Natural killer cell treated with Interleukin-12 subunit alpha and Interleukin-12 subunit beta and Interleukin-15 and Interleukin-18, amount 100 ng/mL, for 72 hours (primary cell): ENCODE data around the gene RTRAF. TPM values are rescaled to one million over a fixed set of nuclear protein-coding genes. Genes with fewer than 3 reads are reported as not detected.

Source experiments
- ATAC-seq, 2 donors: fragments of 150-1000 bp; cut with Tn5 transposase in 1 of 2; sonication (Bioruptor Pico), chemical (Tn5 transposase) in 1 of 2; 2 replicates each; pipeline ENCODE4 v1.10.0; 2021
- DNase-seq: peaks from one replicate; pipeline ENCODE4 v3.0.0; 2022; ENCODE audit warnings: low spot score
- H3K27ac Mint-ChIP-seq, 2 donors: 1 replicate in 1 of 2; 2 replicates in 1 of 2; pipeline ENCODE4 v1.8.0; 2022; ENCODE audit warnings: mixed read lengths in 2 of 2, mild to moderate bottlenecking in 1 of 2, moderate library complexity in 1 of 2
- H3K27me3 Mint-ChIP-seq, 2 donors: 1 replicate in 1 of 2; 2 replicates in 1 of 2; pipeline ENCODE4 v1.8.0; 2022; ENCODE audit warnings: mixed read lengths in 2 of 2
- H3K36me3 Mint-ChIP-seq: one replicate; pipeline ENCODE4 v1.8.0; 2022; ENCODE audit warnings: mixed read lengths
- H3K4me1 Mint-ChIP-seq, 2 donors: 1 replicate in 1 of 2; 2 replicates in 1 of 2; pipeline ENCODE4 v1.8.0; 2022; ENCODE audit warnings: low read depth in 2 of 2, mixed read lengths in 2 of 2, mild to moderate bottlenecking in 1 of 2
- H3K4me3 Mint-ChIP-seq: one replicate; pipeline ENCODE4 v1.8.0; 2022; ENCODE audit warnings: mixed read lengths
- H3K9me3 Mint-ChIP-seq: 2 replicates; pipeline ENCODE4 v1.8.0; 2022; ENCODE audit warnings: mixed read lengths
- total RNA-seq, 2 donors: library from RNA; stranded (reverse); gene quantifications; one replicate each; pipeline ENCODE4 v1.2.3, GENCODE V29; 2022

Gene RTRAF
- total RNA-seq, 2 donors from 2014 or later = 146 to 160 TPM

GRCh38 chr14:52052288-52052943, 63.1 kb downstream of the RTRAF start:
- Mint-ChIP-seq H3K4me3 (no peak overlapping the region), H3K9me3 (no peaks in the 10 kb centered on the region), H3K36me3 (no peaks in the 10 kb centered on the region), H3K4me1 (no peaks in the 10 kb centered on the region), H3K27ac (no peak overlapping the region), H3K27me3 (peaks cover 4 to 6% of the 10 kb centered on the region in 2 donors)
- DNase-seq = no peak
- ATAC-seq = no peak

DNA sequence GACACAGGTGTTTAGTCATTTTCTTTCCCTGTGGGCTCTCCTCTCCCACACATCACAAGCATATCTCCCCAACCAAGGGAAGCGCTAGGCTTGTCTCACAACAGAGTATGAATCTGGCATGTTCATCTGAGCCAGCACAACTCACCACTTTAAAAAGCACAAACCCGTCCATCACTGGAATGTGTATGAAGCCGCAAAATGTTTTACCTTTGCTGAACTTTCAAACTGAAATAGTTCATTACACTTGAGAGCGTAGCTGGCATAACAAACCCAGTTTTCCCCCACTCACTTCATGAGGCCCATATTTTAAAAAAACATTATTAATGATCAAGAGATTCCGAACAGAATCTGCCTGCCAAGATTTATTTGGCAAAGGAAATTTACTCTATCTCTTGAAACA, 63.7 kb downstream of the RTRAF start:
- DNase-seq = no peak
- Mint-ChIP-seq H3K4me1 (no peaks in the 10 kb centered on the region), H3K36me3 (no peaks in the 10 kb centered on the region), H3K9me3 (no peaks in the 10 kb centered on the region), H3K4me3 (no peak overlapping the region), H3K27me3 (peaks cover 4 to 6% of the 10 kb centered on the region in 2 donors), H3K27ac (no peak overlapping the region)
- ATAC-seq = no peak

DNA sequence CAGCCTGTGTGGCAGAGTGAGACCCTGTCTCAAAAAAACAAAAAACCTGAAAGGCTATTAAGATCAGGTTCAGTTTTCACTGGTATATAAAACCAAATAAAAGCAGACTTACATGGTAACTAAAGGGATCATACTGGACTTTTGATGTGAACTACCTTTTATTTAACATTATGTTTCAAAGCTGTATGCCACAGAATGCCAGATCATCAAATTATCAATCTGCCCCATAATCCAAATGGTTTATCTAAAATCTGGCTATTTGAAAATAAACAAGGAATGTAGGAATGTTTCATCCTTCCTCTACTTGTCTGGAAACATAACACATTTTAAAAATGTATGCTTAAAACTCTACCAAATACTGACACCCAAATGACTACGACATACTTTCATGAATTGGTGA, 65.3 kb downstream of the RTRAF start:
- H3K4me3 Mint-ChIP-seq = no peak overlapping the region
- no peaks in the 10 kb centered on the region for H3K36me3 Mint-ChIP-seq
- H3K27me3 Mint-ChIP-seq = peaks cover 6 to 7% of the 10 kb centered on the region in 2 donors
- no peaks in the 10 kb centered on the region for H3K9me3 Mint-ChIP-seq
- H3K27ac Mint-ChIP-seq = no peak overlapping the region
- H3K4me1 Mint-ChIP-seq = no peaks in the 10 kb centered on the region
- ATAC-seq = no peak
- DNase-seq = no peak

GRCh38 chr14:52055167-52055566, 65.8 kb downstream of the RTRAF start:
- DNase-seq (no peak), ATAC-seq (no peak)
- Mint-ChIP-seq H3K27ac (no peak overlapping the region), H3K27me3 (peaks cover 6 to 10% of the 10 kb centered on the region in 2 donors), H3K9me3 (no peaks in the 10 kb centered on the region), H3K36me3 (no peaks in the 10 kb centered on the region), H3K4me1 (no peaks in the 10 kb centered on the region), H3K4me3 (no peak overlapping the region)

GRCh38 chr14:52058341-52058740, 69.0 kb downstream of the RTRAF start:
- Mint-ChIP-seq H3K4me3 (no peak overlapping the region), H3K36me3 (no peaks in the 10 kb centered on the region), H3K9me3 (no peaks in the 10 kb centered on the region), H3K27ac (no peak overlapping the region), H3K4me1 (no peaks in the 10 kb centered on the region), H3K27me3 (peaks cover 16% of the 10 kb centered on the region in 2 donors)
- ATAC-seq = no peak
- DNase-seq = no peak

DNA sequence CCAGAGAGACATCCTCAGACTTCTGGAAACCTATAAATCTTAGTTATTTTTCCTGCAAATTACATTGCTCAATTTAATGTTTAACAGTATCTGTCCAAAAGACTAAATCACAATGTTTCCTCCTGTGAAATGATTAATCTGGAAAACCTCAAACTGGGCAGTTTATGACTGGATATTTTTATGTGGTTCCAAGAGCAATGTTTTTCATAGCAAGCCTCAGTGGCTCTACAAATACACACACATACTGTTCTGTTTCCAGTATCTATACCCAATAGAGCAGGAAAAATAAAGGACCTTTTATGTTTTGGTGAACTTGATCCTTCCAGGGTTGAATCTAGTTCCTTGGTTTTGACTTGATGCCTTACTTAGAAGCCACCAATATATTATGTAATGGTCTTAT, 70.3 kb downstream of the RTRAF start:
- Mint-ChIP-seq H3K9me3 (no peaks in the 10 kb centered on the region), H3K27ac (no peak overlapping the region), H3K4me3 (no peak overlapping the region), H3K27me3 (peaks cover 16 to 20% of the 10 kb centered on the region in 2 donors), H3K4me1 (peaks cover 0 to 5% of the 10 kb centered on the region in 2 donors), H3K36me3 (no peaks in the 10 kb centered on the region)
- ATAC-seq (no peak), DNase-seq (no peak)

- ATAC-seq (no peak), DNase-seq (no peak)
- no peak overlapping the region for H3K4me3 Mint-ChIP-seq
- peaks cover 13 to 16% of the 10 kb centered on the region in 2 donors for H3K27me3 Mint-ChIP-seq
- H3K36me3 Mint-ChIP-seq = no peaks in the 10 kb centered on the region
- H3K9me3 Mint-ChIP-seq = no peaks in the 10 kb centered on the region
- no peak overlapping the region for H3K27ac Mint-ChIP-seq
- H3K4me1 Mint-ChIP-seq = peaks cover 0 to 5% of the 10 kb centered on the region in 2 donors
Observed at GRCh38 chr14:52060080-52060479, 70.7 kb downstream of the RTRAF start.

Other genes starting within 250 kb of the RTRAF start
- gene GNG2, start 128.9 kb upstream of the RTRAF start, total RNA-seq = 100 to 1,000 TPM; 293 to 495 TPM
- 1 to 10 TPM; 6.8 to 8.7 TPM for gene NID2, start 79.5 kb downstream of the RTRAF start, total RNA-seq